Stimulated activated CD8-positive, alpha-beta memory T cell treated with anti-CD3 and anti-CD28 coated beads, Interleukin-15, amount 100 ng/mL, for 24 hours (primary cell): Measurements from ENCODE around the gene ABLIM2.

ENCODE experiments used
- DNase-seq: peaks from one replicate; pipeline ENCODE4 v3.0.0-alpha.2; 2020; ENCODE audit warnings: low read depth

Gene ABLIM2

DNA sequence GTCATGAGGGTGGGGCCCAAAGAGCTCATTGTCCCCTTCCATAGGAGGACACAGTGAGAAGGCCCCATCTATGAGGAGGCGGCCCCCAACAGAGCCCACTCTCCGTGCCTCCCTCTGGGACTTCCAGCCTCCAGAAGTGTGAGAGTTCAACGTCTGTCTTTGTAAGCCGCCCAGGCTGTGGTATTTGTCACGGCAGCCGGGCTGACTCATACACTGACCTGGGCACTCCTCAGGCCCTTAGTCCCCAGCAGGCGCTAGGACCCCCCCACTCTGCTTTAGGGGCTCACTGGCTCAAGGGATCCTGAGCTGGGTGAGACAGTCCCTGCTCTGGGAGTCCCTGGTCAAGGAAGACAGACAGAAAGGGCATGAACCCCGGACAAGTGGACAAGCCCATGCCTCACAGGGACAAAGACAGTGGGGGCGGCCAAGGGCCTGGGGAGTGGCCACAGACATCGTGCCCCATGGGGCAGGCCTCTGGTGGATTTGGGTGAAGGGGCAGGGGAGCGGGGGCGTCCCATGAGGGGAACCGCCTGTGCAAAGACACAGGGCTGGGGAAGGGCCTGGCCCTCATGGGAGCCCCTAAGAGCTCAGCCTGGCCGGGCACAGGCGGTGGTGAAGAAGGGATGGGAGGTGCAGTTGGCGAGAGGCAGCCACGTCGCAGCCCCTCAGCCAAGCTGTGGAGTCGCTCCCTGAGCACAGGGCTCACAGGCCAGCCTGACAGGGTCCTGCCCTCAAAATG lies 21.5 kb downstream of the ABLIM2 start:
- DNase-seq: no peak

- DNase-seq: no peak
These were observed 22.1 kb downstream of the ABLIM2 start for GRCh38 chr4:8136529-8136928.

DNA sequence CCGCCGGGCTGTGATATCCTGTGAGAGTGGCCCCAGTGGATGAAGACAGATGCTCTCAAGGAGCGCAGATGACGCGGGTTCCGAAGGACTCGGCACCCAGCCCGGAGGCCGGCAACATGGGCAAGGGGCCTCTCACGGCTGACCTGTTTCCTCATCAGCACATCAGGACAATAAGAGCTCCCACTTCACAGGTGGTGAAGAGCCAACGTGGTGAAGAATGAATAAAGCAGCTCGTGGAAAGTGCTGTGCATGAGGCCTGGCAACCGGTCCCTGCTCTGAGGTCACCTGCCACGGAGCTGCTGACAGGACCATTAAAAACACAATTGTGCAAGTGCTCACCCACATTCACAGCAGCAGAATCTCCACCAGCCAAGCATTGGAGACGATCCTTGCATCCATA lies 22.9 kb downstream of the ABLIM2 start:
- DNase-seq: no peak

- no peak for DNase-seq
These were observed 24.6 kb downstream of the ABLIM2 start for GRCh38 chr4:8133897-8134563.

DNA sequence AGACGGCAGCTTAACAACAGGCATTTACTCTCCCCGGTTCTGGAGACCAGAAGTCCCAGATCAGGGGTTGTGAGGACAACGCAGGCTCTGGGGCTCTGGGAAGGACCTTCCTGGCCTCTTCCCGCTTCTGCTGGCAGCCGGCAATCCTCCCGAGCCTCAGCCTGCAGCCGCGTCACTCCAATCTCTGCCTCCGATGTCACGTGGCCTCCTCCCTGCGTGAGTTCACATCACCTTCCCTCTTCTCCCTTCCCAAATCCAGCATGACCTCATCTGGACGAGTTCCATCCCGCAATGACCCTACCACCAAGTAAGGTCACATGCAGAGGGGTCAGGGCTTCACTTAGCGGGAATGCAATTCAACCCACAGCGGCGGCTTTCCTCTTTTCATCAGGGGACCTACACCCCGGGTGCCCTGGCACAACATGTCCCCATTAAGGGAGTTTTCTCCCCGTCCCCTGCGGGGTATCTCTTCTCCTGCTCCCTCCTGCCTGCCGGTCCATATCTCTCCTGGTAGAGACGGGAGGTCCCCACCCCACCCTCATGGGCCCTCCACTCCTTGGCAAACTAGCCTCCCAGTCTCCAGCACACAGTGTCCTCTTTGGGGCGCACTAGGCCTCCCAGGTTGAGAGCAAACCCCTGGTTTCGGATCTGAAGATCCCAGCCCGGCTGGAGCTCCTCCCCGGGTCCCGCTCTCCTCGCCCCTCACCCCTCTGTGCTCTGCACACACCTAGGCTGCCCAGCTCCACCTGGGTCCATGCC lies 25.5 kb downstream of the ABLIM2 start:
- DNase-seq: no peak

GRCh38 chr4:8132400-8132799 lies 26.2 kb downstream of the ABLIM2 start:
- no peak for DNase-seq

GRCh38 chr4:8131826-8132225 lies 26.8 kb downstream of the ABLIM2 start:
- DNase-seq: no peak

- DNase-seq: no peak
These were observed 27.4 kb downstream of the ABLIM2 start for GRCh38 chr4:8131210-8131609.

- DNase-seq: no peak
These were observed 28.1 kb downstream of the ABLIM2 start for GRCh38 chr4:8130346-8131066.

- DNase-seq: no peak
These were observed 28.8 kb downstream of the ABLIM2 start for GRCh38 chr4:8129785-8130184.

DNA sequence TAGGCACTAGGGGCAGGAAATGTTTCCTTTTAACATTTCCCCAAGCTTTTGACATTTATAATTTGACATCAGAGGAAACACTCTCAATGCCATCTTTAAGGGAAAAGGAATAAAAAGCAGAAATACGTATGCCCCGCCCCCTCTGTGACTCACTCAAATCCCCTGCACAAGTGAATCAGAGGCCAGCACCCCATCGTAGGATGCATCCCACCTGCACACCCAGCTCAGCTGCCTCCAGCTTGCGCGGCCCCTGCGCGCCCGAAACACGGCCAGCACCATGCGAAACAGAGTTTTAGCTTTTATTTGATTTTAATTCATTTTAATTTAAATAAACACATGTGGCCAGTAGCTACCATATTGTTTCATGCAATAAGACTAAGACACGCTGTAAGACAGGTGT lies 29.5 kb downstream of the ABLIM2 start:
- no peak for DNase-seq

DNA sequence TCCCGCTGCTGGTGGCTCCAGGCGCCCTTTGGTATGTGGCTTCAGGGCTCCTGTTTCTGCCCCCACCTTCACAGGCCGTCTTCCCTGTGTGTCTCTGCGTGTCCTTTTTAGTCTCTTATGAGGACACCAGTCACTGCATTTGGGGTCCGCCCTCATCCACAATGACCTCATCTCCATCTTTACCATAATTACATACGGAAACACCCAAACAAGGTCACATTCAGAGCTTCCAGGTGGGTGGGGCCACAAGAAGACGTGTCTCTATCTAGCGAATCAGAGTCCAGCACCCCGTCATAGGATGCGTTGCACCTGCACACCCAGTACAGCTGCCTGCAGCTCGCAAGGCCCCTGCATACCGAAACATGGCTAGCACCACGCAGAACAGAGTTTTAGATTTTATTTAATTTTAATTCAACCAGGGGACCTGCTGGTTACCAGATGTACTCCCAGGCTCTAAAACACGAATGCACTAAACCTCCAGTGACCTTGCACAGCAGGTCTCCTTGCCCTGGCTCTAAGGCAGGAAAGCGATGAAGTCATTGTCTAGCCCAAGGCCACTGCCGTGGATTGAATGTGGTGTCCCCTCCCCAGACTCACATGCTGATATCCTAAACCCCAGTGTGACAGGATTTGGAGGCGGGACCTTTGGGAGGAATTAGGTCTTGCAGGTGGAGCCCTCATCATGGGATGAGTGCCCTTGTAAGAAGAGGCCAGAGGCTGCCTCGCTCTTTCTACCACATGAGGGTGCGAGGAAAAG lies 30.3 kb downstream of the ABLIM2 start:
- DNase-seq: no peak

DNA sequence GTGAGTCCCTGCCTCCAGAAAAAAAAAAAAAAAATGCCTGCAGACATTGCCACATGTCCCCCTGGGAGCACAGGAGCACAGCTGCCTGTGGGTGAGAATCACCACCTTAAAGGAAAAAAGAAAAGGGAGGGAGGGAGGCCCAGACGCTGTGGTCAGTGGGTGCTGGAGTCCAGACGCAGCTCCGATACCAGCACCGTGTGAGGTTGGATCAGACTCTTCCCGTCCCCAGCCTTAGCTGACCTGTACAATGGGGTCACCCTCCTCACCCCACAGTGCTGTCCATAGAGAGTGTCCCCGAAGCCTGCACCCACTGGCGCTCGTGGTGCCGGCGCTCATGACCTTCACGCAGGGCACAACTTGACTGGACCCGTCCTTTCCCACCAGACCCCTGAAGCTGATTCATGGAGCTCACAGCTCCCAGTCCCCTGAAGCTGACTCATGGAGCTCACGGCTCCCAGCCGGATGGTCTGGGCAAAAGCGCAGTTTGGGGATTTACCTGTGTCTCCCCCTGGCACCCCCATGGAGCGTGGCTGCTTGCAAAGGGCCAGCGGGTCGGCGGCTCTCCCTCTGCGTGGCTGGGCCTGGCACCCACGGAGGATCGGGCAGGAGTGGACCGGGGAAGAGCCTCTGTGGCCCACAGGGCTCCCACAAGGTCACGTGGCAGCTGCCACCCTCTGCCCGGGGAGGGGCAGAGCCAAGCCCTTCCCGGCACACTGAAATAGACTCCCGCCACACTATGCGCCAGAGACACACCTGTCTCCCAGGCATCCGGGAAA lies 31.4 kb downstream of the ABLIM2 start:
- DNase-seq: no peak

DNA sequence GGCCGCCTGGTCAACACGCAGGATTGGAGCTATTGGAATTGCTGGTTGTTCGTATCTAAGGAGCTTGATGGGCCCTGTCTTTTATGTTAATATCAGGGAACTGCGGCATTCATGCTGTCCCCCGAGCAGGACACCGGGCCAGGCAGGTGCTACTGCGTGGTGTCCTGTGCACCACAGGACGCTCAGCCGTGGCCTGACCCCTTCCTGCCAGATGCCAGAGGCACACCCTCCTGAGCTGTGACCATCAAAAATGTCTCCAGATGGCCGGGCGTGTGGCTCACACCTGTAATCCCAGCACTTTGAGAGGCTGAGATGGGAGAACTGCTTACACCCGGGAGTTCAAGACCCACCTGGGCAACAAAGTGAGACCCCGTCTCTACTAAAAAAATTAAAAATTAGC lies 32.1 kb downstream of the ABLIM2 start:
- no peak for DNase-seq

GRCh38 chr4:8125526-8126056 lies 33.0 kb downstream of the ABLIM2 start:
- DNase-seq: no peak

- DNase-seq: no peak
These were observed 34.7 kb downstream of the ABLIM2 start for GRCh38 chr4:8123870-8124269.

DNA sequence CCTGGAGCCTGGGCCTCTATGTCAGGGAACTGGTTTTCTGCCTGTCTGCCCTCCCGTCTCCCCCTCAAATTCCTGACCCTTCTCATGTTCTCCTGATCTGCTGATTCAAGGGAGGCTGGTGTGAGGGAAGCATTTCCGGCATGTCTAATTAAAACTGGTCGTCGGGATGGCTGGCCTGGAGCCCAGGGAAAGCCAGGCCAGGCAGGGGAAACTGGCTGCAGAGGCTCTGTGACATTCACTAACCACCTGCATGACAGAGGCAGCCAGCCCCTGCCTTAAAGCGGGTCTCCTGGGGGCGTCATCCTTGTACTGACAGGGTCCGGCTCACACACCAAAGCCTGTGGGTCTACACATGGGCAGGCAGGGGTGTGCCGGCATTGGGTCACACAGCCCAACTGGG lies 35.2 kb downstream of the ABLIM2 start:
- no peak for DNase-seq

GRCh38 chr4:8122746-8123145 lies 35.9 kb downstream of the ABLIM2 start:
- no peak for DNase-seq

- DNase-seq: no peak
These were observed 37.2 kb downstream of the ABLIM2 start for GRCh38 chr4:8121292-8122015.

DNA sequence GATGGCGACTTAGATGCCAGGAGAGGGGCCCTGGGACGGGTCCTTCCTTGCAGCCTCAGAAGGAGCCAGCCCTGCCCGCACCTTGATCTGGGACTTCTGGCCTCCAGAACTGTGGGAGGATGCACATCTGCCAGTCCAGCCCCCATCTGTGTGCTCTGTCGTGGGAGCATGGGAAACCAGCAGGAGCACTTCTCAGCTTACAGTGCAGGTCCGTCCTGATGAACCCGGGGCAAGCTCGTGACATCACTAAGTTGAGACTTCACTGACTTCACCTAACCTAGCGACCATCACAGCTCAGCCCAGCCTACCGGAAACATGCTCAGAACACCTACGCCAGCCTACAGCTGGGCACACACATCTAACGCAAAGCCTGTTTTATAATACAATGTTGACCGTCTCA lies 38.1 kb downstream of the ABLIM2 start:
- DNase-seq: no peak
